GM18951 (cell line): Measurements from ENCODE around the gene YWHAG.
"Not testable (repeated sequence)": the region's sequence is repeated elsewhere in the genome, so short reads cannot be mapped to it uniquely, and the experiment has no call there.

Source experiments
- POLR2A ChIP-seq: IDR thresholded peaks from 4 replicates; pipeline ENCODE4 v1.6.1; 2011; ENCODE audit warnings: mild to moderate bottlenecking; ENCODE audit not compliant: insufficient read length, insufficient read depth; ENCODE audit errors: extremely low read depth
- in situ Hi-C: fragments of 300-500 bp; cut with MboI; formaldehyde crosslinking; loops from one replicate; pipeline ENCODE4 v1.12.0; 2022; ENCODE audit warnings: low sequenced_read_pairs, mixed read lengths, inconsistent platforms; ENCODE audit not compliant: unreplicated experiment

YWHAG gene

DNA sequence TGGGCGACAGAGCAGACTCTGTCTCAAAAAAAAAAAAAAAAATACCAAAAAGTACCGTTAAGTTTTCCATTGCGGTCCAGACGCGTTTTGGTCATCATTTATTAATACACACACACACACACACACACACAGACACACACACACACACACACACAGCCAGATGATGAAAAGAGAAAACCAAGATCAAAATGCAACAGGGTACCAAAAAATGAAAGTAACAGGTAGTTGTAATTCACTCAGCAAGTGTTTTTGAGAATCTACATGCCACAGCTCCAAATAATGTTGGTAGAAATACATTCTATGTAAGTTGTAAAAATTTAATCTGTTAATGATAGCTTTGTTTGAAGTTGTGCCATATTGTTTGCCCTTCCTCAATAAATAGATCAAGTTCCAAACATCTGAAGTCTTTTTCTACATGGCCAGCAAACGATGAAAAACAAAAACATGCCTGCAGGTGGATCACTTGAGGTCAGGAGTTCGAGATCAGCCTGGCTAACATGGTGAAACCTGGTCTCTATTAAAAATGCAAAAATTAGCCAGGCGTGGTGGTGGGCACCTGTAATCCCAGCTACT, 9.4 kb downstream of the YWHAG start:
- TF ChIP-seq POLR2A, result no peak
- in situ Hi-C loops, result no loop called here

DNA sequence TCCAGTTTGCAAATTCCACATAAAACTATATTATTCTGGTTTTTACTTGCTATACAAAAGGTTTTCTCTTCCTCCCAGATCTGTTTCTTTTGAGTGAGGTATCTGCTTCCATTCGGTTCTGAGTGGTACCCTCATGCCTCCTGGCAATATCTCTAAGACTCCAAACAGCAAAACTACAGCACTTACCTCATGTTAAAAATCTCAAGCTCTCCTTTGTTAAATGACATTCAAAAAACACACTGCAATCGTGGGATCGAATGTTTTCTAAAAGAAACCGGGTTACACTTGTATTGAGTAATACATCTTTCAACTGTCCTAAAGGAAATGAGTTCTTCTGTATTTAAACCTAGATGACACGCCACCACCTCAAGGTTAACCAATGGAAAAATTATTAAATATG, 11.1 kb downstream of the YWHAG start:
- TF ChIP-seq POLR2A, result no peak
- in situ Hi-C loops, result no loop called here

DNA sequence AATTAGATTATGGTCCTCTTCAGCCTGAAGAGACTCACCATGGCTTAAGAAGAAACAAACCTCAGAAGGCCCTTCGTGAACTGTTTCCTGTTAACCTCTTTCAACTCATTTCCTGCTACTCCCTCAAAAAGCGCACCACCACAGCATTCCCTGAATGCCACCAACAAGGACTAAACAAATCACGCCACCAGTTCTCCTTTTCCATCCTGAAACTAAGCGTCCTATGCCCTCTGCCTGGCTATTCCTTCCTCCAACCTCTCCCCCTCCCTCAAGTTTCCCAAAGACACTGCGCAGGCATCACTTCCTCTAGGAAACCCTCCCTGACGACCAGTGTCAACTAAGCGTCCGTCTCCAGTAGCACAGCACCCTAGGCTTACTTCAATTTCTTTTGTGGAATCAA, 12.0 kb downstream of the YWHAG start:
- in situ Hi-C loops, result no loop called here
- TF ChIP-seq POLR2A, result no peak

DNA sequence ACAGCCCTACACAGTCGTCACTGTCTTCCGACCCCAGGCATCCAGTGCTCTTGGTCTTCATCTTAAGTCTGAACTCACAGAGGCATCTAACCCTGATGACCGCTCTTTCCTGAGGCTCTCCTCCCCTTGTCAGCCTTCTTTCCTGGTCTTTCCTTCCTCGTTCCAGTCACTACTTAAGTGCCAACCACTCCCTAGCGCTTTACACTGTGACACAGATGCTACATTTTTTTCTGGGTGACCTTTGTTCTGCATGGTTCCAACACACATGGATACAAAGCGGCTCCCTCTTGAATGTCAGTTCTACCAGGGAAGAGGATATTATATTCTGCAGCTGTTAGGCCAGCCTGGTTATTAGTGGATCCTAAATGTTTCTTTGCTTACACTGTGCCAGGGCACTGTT, 12.7 kb downstream of the YWHAG start:
- no peak for TF ChIP-seq POLR2A
- in situ Hi-C loops, result no loop called here

DNA sequence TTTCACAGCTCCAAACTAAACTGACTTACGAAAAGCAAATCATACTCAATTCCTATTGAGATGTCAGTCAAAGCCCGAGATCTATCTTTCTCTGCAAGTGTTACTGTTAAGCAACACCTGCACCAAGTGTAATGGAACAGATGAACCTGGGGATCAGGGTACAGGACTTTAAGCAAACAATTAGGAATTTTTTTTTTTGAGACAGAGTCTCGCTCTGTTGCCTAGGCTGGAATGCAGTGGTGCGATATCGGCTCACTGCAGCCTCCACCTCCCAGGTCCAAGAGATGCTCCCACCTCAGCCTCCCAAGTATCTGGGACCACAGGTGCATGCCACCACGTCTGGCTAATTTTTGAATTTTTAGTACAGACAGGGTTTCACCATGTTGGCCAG, 14.9 kb downstream of the YWHAG start:
- TF ChIP-seq POLR2A, result no peak
- in situ Hi-C loops, result no loop called here

DNA sequence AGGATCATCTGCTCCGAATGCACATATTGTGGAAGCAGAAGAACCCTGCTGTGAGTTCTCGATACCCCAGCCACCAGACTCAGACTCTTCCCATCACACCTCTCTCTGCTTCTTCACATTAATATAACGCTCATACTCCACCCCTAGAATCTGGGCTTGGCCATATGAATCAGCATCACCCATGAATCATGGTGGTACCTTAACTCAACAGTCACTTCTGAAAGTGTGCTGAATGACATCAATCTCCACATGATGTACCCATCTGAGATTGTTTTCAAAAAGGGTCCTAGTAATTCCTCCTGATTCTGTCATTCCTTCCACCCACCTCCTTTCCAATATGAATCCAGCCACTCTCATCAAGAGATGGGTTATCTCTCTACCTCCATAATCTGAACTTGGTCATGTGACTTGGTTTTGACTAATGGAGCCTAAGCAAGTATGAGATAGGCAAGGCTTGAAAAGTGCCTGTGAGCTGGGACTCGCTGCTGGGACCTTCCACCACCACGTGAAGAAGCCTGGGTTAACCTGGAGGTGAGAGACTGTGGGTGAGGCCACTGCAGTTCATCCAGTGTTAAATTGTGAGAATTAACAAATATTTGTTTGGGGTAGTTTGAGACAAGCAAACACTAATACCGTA, 15.4 kb downstream of the YWHAG start:
- in situ Hi-C loops, result no loop called here
- TF ChIP-seq POLR2A, result no peak

DNA sequence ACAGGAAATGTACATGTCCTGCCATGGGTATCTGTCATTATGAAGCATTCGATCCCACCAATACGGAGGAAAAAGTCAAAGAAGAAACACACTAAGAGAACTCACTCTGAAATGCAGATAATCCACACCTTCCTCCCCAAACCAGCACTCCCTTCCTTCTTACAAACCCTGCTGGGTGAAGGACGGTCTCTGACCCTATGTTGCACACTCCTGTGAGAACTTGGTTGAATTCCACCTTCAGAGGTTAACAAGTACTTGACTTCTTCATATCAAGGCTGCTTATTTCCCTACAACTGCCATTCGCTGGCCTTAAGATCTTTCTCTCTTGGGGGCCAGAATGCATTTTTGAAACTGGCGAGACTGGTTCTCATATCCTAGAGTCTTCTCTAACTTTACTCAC, 16.6 kb downstream of the YWHAG start:
- no peak for TF ChIP-seq POLR2A
- in situ Hi-C loops, result no loop called here

DNA sequence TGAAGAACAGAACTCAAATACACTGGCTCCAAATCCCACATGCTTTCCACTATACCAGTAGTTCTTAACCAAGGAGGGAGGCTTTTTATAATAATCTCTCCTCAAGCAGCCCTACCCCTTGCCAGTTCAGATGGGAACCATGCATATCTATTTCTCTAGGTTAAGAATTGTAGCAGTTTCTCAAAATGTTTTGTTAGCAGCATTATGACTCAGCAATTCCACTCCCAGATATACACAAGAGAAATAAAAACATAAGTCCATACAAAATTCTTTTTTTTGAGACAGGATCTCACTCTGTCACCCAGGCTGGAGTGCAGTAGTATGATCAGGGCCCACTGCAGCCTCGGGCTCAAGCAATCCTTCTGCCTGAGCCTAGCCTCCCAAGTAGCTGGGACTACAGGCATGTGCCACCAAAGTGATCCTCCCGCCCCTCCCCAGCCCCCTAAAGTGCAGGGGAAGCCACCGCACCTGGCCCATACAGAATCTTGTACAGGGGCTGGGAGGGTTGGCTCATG, 18.1 kb downstream of the YWHAG start:
- TF ChIP-seq POLR2A, result no peak
- in situ Hi-C loops, result no loop called here

DNA sequence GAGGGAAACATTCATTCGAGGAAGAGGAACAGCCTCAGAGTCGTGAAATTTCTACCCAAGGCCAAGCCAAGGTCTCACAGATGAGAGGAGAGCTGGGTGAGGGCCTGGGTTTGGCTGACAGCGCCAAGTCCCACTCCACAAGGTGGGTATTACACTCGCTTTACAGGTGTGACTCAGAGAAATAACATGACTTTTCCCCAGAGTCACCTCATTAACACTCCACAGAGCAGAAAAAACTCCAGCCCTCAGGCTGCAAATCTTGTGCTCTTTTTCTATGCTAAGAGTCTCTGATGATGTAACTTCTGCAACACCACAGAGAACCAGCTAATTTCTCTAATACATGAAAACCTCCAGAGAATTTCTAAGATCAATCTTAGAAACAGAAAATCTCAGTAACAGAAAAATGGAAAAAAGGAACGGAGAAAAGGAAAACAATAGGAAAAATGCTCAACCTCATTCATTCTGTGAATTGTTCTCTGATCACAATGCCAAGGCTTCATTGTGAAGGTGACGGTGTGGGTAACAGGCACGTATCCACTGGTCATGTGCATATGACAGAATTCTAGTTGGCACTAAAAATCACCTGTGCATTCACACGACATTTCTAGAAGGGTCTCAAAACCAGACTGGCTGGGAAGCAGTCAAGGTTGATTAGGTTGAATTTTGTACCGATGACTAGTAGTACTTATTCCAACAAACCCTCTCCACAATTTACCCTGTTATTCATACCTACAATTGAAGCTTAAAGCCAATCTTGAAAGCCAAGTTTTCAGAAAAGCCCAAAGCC, 20.3 kb downstream of the YWHAG start:
- TF ChIP-seq POLR2A, result no peak
- in situ Hi-C loops, result no loop called here

DNA sequence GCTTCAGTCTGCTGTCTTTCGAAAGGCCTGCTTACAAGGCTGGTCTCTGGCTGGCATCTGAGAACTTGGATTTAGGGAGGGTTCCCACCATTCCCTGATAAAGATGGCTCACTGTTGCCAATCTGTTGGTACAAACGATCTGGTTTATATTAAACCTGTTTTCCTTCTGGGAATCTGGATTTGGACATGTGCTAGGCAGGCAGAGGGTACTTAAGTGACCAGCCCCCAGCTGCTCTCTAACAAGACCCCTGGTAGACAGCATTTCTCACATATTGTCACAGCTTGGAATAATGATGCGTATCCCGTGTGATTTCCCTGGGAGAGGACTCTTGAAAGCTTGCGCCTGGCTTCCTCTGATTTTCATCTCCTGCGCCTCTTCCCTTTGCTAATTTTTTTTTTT, 21.6 kb downstream of the YWHAG start:
- in situ Hi-C loops, result no loop called here
- TF ChIP-seq POLR2A, result no peak

DNA sequence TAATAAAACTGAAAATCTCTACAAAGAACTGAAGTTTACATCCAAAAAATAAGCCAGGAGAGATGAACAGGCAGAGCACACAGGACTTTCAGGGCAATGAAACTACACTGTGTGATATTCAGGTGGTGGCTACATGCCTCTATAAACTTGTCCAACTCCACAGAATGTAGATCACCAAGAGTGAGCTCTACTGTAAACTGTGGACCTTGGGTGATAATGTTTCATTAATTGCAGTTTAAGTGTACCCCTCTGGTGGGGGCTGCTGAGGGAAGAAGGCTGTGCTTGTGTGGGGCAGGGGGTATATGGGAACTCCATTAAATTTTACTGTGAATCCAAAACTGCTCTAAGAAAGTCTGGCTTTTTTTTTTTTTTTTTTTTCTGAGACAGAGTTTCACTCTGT, 22.7 kb downstream of the YWHAG start:
- no peak for TF ChIP-seq POLR2A
- in situ Hi-C loops, result no loop called here

DNA sequence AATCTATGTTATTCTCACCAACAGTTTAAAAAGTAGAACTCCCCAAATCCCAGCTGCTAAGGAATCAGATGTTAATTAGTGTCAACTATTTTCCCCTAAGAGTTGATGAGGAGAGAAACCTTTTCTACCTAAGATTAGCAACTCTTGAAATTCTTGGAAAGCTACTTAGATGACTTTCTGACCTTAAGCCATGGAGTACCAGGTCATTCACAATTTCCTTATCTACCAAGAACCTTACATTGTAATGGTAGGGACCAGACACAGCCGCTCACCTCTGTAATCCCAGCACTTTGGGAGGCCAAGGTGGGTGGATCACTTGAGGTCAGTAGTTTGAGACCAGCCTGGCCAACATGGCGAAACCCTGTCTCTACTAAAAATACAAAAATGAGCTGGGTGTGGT, 23.4 kb downstream of the YWHAG start:
- in situ Hi-C loops, result not testable (repeated sequence)

DNA sequence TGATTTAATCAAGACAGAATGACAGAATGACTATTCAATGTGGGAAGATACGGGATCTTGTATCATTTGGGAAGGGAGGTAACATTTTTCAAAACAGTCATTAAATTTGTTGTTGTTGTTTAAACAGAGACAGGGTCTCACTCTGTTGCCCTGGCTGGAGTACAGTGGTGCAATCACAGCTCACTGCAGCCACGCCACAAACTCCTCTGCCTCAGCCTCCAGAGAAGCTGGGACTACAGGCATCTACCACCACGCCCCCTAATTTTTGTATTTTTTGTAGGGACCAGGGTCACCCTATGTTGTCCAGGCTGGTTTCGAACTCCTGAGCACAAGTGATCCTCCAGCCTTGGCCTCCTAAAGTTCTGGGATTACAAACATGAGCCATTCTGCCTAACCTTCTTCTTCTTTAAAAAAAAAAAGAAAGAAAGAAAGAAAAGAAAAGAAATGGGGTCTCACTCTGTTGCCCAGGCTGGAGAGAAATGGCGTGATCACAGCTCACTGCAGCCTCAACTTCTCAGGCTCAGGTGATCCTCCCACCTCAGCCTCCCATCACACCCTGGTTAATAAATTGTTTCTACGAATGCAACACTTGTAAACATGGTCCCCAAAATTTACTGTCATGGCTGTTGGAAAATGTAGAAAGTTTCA, 24.3 kb downstream of the YWHAG start:
- TF ChIP-seq POLR2A, result no peak
- in situ Hi-C loops, result no loop called here
